GM10847 (cell line): ENCODE results near the gene SCN3B.

Experiments
- POLR2A ChIP-seq: IDR thresholded peaks from 2 replicates; pipeline ENCODE4 v1.6.1; 2011; ENCODE audit not compliant: insufficient read length; ENCODE audit errors: extremely low read depth

The SCN3B gene

GRCh38 chr11:123674297-123674696, 19.9 kb upstream of the SCN3B start:
- TF ChIP-seq POLR2A, result no peak

DNA sequence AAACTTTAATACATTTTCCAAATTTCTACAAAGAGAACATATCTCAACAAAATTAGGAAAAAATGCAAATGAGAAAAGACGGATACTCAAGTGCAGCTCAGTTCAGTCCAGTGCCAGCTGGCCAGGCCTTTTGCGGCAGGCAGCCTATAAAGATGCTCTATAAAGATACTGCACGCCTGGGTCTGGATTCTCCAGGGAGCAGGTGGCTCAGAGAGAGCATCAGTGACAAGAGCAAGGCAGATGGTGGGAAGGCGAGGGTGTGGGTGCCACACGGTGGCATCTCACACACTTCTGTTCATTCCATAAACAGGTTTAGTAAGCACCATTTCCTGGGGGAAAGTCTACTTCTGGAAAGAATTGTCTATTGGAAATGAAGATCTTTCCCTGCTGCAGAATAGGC, 18.1 kb upstream of the SCN3B start:
- no peak for TF ChIP-seq POLR2A

- TF ChIP-seq POLR2A, result no peak
These were observed 17.1 kb upstream of the SCN3B start for GRCh38 chr11:123671534-123671933.

DNA sequence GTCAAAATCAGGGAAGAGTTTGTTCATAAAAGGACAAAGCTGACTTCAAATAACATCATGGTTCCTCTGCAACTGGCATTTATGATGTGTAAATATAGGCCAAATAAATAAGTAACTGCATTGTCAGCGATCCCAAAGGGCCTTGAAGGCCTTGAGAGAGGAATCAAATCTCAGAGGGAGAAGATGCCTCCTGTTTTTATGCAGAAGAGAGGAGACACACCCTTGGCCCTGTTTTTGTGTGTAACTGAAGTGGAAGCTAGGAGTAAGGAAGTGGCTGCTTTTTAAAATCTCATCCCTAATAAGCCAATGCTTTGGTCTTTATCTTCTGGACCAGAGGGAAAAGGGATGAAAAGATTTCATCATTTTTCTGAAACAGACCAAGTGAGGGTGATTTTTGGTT, 15.7 kb upstream of the SCN3B start:
- TF ChIP-seq POLR2A, result no peak

- TF ChIP-seq POLR2A, result no peak
These were observed 10.9 kb upstream of the SCN3B start for GRCh38 chr11:123665306-123665705.

DNA sequence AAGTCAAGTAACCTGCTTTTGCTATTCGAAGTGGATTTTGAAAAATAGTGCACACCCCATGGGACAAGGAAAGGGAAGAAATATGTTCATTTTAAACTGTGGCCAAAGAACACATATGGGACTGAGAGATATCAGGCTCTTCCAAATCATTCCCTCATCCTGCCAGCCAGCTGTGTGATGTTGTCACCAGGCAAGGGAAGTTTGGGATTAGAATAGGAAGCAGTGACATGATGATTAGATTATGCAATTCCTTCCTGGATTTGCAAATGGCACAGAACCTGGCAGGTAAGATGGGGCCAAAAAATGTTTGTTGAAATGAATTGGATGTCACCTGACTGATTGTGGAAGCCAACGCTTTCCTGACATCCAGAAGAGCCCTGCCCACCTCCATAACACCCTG, 4.9 kb upstream of the SCN3B start:
- TF ChIP-seq POLR2A, result no peak

DNA sequence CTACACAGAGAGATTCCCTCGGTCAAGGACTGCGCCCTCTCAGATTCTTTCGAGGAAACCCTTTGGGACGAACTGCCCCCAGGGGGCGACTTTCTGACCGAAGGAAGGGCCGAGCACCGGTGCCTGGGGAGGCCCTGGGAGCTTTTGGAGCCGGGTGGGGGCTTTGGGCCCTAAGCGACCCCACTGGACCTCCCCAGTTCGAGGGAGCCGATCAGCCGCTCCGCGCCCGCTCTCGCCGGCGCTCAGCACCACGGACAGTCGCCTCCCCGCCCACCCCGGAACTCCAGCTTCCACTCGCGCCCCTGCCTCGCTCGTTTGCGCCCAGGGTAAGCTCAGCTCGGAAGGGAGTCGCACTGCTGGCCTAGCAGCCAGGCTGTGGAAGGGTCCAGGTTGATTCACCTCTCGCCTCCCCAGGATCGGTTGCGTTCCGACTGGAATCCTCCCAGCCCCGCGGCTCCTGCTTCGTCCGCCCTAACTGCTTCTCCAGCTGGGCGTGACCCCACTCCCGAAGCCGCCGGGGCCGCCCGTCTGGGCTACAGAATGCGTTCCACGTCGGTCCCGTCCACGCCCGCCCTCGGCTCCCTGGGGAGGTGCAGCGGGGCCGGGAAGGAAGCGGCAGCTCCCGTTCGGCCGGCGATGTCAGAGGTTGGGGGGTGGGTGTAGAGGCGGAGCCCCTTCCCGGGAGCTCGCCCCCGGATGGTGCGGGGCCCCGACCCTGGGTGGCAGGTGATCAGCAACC, 428 bp downstream of the SCN3B start:
- TF ChIP-seq POLR2A, result no peak

DNA sequence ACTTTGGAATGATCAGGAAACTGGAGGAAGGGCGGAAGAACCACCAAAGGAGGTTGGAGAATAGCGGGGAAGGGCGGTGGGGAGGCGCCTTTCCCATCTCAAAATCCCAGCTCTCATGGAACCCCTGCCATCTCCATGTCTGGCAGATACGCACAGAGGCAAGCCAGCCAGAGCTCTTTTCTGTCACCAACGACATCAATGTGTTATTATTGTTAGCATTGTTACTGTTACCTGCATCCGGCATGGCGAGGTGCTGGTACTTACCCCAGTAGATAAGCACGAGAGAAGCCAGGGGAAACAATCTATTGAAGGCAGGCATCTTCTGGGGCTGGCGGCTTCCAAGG, 969 bp downstream of the SCN3B start:
- no peak for TF ChIP-seq POLR2A

DNA sequence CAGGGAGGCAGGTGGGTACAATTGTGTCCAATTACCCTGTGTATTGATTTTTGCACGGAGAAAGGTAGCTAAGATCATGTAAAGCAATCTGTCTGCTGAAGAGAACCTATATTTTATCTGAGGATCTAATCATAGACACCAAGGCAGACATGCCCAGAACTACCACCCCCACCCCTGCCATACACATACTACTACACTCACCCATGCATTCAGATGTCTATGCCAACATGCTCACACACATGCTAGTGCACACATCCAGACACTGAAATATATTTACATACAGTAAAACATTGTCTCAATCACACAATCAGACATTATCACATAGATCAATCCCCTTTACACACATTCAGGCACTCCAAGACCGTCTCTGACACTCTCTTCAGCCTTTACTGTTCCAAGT, 1.8 kb downstream of the SCN3B start:
- no peak for TF ChIP-seq POLR2A

- TF ChIP-seq POLR2A, result no peak
These were observed 3.5 kb downstream of the SCN3B start for GRCh38 chr11:123650901-123651300.

DNA sequence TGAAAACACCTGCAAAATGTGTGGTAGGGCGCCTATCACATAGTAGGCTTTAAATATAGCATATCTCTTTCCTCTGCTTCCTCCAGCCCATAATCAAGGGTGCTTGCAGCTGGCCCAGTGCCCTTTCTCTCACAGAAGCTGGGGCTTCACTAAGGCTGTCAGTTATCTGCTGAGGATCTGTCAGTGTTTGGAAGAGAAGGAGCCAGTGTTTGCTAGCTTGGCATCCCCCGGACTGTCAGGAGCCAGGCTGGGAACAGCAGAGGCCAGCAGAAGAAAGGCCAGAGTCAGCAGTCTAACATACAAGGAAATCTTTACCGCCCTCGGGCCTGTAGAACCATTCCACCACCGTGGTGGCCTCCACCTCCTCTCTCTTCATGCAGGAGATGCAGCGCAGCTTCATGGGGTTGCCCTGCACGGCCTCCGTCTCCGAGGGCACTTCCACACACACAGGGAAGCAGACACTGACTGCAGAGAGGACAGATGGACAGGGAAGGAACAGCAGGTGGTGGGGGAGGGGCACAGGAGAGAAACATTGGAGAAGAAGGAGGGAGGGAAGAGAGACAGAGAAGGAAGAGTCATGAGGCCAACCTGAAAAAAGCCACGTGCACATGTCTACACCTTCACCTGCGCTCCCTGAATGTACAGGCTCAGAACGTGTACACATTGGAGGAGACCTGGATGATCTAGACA, 9.0 kb downstream of the SCN3B start:
- TF ChIP-seq POLR2A, result no peak

- TF ChIP-seq POLR2A, result no peak
These were observed 12.0 kb downstream of the SCN3B start for GRCh38 chr11:123642435-123642834.

DNA sequence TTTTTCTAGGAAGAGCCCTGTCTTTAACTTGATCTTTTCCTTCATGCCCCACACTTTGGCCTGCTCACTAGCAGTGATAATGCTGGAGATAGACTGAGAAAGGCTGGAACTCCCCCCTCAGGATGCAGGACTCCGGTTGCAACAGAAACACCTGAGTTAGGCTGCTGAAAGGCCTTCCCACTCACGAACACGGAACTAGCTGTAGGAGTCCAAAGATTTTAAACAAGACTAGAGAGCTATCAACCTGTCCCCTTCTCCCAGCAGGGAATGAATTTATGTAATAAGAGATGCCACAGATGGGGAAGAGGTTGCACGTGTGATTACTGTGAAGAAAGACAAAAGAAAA, 13.0 kb downstream of the SCN3B start:
- no peak for TF ChIP-seq POLR2A

GRCh38 chr11:123640677-123641494, 13.5 kb downstream of the SCN3B start:
- TF ChIP-seq POLR2A, result no peak

- no peak for TF ChIP-seq POLR2A
These were observed 14.4 kb downstream of the SCN3B start for GRCh38 chr11:123640029-123640428.

- no peak for TF ChIP-seq POLR2A
These were observed 24.3 kb downstream of the SCN3B start for GRCh38 chr11:123630126-123630608.

GRCh38 chr11:123628936-123629683, 25.3 kb downstream of the SCN3B start:
- no peak for TF ChIP-seq POLR2A
